Anterior cingulate cortex (tissue), 58 donors: ENCODE data around the gene ENO1.
"Not testable (repeated sequence)": the region's sequence is repeated elsewhere in the genome, so short reads cannot be mapped to it uniquely, and the experiment has no call there.

ENCODE experiments used
- DNase-seq, 58 donors: peaks; one replicate each; lab custom pipeline; 2025; lab: John Stamatoyannopoulos, UW

Gene ENO1

DNA sequence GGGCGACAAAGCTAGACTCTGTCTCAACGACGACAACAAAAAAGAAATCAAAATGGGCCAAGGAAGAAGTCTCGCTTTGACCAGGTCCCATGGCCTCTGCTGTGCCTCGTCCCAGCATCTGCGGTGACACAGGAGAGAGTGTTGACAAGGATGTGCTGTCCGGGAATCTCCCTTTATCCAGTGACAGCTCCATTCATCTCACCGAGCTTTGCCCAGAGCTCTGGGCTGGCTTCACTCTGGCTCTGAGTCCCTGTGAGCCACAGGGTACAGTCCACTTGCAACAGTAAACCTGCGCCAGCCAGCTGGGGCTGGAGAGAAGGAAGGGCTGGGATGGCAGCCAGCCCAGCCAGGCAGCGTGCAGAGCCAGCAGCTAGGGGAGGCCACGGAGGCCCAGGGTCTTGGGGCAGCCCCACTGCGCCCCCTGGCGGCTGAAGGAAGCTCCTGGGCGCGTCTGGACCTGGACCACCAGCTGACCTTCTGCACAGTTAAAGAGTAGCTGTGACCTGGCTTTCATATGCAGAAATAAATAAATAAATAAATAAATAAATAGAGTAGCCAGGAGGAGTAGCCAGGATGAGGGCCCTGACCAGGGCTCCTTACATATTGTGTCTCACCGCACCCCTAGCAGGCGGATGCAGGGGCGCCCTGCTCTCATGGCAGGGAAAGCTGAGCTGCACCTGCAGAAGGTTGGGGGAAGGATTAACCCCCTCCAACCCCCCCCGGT lies 29.7 kb downstream of the ENO1 start:
- peak in 57 of 58 donors; percentile 24 to 94 (median 84) for DNase-seq

DNA sequence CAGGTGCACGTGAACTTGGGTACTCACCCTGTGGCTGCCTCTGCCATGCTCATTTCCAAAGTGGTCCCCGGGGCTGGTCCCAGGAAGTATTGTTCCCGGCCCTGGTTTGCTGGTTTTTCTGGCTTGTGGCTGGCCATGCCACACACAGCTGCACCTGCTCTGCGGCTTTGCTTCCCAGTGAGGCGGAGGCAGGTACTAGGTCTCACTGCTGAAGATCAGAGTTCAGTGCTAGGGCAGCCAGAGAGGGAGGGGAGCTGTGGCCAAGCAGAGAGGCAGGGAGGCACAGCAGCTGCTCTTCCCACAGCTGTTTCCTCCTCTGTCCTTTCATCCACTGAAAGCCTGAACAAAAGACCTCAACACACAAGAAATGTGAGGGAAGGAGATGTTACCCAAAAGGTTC lies 30.5 kb downstream of the ENO1 start:
- DNase-seq, result peak in 3 of 58 donors; percentile 9 to 17 (median 15)

DNA sequence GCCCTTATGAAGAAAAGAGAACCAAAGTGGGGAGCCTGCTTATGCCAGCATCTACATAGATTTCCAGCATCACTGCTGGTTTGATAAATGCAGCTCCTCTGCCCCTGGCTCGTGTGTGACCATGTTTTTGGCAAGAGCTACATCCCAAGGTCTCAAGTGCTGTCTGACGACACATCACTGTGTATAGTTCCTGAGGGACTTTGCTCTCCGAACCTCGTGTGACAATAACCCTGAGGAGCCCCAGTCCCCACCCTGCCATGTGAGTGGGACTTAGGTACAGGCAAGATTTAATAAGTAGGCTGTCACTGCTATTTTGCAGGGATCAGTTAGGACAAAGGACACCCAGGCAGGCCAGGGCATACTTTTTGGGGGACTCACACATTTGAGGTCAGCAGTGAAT lies 32.2 kb downstream of the ENO1 start:
- DNase-seq, result no peak

DNA sequence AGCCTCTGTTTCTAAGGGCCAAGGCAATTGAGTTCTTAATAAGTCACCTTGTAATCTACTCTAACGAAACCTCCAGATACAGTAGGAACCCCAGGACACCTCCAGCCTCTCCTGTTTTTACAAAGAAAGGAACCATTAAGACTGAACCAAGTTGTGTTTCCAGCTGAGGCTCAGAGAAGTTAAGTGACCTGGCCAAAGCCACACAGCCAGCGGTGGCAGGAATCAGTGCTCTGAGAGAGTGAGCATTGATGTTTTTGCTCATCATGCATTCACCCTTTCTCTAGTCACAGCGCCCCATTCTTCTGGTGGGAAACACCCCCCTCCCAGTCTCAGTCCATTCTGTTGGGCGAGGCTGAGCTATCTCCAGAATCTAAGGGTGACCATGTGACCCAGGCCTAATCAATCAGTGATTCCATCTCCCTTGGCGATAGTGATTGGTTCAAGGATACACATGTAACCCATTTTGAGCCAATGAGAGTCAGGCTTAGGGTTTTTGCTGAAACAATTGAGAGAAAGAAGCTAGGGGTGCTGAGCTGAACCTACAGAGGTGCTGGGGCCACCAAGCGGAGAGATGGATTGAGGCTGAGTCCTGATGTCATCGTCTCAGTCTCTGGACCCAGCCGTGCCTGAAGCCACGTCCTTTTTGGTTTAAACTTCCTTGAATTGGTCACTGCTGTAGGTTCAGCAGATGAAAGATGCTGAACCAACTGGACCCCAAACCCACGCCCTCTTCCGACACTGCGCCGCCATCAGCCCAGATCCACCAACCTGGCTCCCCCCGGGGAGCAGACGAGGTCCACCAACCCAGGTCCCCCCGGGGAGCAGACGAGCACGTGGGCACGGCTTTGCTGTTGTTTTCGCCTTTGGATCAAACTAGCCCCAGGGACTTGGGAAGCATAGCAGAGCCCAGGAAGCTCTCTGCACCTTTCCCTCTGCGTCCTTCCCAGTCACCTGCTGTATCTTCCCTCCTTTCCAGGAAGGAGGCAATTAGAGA lies 33.1 kb downstream of the ENO1 start:
- DNase-seq, result no peak

DNA sequence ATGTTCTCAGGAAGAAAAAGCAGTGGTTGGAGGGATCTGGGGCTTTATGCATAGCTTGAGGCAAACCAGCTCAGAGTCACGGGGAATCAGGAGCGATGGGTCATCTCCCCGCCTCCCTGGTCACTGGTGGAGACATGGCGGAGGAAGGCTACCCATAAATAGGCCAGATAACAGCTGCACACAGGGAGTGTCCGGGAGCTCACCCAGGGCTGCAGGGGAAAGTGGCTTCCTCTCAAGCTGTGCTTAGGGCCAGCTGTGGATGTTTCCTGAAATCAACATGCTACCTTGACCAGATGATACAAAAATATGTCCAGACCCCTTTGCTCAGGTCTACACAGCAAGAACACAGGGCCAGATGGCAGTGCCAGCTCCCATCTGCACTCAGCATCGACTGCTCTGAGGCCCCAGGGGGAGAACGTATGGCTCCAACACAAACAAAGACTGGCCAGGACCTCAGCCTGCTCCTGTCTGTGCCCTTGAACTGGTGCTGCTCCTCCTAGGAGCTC lies 33.9 kb downstream of the ENO1 start:
- DNase-seq, result no peak

DNA sequence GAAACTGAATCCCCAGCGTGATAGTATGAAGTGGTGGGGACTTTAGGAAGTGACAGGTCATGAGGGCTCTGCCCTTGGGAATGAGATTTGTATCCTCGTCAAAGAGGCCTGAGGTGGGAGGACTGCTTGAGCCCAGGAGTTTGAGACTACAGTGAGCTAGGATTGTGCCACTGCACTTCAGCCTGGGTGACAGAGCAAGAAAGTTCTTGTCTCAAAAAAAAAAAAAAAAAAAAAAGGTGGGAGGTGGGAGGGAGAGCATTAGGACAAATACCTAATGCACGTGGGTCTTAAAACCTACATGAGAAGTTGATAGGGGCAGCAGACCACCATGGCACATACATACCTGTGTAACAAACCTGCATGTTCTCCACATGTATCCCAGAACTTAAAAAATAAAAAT lies 37.1 kb downstream of the ENO1 start:
- DNase-seq, result no peak

DNA sequence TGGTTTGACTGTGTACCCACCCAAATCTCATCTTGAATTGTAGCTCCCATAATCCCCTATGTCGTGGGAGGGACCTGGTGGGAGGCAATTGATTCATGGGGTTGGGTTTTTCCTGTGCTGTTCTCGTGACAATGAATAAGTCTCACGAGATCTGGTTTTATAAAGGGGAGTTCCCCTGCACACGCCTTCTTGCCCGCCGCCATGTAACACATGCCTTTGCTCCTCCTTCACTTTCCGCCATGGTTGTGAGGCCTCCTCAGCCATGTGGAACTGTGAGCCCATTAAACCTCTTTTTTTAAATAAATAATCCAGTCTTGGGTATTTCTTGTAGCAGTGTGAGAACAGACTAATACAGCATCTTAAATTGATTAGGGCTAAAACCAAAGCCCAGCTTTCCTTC lies 38.5 kb downstream of the ENO1 start:
- DNase-seq, result no peak

DNA sequence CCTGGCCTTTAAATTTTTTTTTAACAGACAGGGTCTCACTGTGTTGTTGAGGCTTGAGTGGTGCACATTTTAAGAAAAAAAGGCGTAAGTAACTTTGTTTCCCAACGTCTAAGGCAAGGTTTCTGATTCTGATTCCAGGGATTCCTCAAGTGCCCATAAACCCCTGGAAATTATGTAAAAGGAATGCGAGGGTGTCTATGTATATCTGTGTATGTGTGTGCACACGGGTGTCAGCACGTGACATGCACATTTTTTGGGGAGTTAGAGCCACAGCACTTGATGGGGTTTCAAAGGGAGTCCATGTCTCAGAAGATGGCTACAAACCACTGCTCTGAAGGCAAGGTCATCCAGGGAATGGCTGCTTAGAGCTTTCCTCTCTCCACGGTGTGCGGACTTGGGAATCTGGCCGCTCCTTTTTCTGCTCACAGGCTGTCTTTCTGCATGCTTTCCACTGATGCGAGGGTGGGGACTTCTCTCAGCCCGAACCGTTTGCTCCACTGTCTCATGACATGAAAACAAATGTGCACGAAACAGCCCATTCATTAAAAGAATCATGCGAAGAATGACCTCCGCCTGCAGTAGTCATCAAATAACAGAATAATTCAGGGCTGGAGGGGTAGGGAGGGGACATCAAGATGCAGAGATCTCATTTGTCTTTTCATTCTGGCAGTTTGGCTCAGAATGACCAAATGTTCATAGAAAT lies 42.4 kb downstream of the ENO1 start:
- DNase-seq, result peak in 6 of 58 donors; percentile 1 to 22 (median 8)

DNA sequence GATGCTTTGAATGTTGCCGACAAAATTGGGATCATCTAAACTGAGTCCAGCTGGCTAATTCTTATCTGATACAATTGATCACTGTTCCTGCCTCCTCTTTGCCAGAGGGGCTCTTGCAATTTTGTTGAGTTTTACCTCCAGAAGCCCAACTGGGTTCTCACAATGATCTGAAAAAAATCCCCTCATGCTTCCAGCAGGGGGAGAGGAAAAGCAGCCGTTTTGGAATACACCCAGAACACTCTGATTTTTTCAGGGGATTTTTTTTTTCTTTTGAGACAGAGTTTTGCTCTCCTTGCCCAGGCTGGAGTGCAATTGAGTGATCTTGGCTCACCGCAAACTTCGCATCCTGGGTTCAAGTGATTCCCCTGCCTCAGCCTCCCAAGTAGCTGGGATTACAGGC lies 47.1 kb downstream of the ENO1 start:
- no peak for DNase-seq

DNA sequence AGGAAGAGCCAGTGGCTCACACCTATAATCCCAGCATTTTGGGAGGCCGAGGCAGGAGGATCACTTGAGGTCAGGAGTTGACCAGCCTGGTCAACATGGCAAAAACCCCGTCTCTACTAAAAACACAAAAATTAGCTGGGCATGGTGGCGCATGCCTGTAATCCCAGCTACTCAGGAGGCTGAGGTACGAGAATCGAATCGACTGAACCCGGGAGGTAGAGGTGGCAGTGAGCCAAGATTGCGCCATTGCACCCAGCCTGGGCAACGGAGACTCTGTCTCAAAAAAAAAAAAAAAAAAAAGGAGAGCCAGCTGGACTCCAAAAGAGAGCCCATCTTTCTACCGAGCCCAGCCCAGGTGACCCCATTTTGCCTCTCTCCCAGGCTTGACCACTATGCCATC lies 47.8 kb downstream of the ENO1 start:
- DNase-seq, result not testable (repeated sequence)

DNA sequence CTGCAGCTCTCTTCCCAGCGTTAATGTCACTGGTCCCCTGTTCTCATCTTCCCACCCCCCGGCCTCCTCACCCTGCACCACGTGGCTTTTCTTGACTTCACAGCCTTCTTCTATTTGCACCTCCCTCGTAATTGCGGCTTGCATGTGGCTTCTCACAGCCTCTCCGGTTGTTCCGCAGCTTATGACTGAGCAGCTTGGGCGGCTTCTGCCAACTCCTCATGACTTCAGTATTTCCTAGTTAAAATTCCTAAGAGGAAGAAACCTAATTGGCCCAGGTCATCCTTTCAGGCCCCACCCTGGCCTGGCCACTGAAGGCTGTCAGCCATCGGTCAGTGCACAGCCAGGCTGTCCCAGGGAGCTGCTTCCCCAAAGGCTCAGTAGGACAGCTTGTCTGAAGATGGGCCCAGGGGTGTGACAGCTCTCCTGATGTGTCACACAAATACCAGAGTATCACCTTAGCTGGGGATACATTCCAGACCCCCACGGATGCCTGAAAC lies 52.5 kb downstream of the ENO1 start:
- no peak for DNase-seq

DNA sequence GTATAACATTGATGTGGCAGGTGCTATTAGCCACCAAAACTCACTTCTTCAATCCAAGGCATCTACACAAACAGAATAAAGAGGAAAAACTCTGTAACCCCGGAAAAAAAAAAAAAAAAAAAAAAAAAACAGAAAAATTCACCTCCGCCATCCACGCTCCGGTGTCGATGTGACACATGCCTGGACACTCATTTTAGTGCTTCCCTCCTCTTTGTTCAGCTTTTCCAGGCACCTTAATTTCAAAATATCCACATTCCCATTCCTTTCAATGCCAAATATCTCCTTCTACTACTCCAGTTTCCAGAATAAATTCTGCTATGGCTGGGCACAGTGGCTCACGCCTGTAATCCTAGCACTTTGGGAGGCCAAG lies 55.2 kb downstream of the ENO1 start:
- no peak for DNase-seq

DNA sequence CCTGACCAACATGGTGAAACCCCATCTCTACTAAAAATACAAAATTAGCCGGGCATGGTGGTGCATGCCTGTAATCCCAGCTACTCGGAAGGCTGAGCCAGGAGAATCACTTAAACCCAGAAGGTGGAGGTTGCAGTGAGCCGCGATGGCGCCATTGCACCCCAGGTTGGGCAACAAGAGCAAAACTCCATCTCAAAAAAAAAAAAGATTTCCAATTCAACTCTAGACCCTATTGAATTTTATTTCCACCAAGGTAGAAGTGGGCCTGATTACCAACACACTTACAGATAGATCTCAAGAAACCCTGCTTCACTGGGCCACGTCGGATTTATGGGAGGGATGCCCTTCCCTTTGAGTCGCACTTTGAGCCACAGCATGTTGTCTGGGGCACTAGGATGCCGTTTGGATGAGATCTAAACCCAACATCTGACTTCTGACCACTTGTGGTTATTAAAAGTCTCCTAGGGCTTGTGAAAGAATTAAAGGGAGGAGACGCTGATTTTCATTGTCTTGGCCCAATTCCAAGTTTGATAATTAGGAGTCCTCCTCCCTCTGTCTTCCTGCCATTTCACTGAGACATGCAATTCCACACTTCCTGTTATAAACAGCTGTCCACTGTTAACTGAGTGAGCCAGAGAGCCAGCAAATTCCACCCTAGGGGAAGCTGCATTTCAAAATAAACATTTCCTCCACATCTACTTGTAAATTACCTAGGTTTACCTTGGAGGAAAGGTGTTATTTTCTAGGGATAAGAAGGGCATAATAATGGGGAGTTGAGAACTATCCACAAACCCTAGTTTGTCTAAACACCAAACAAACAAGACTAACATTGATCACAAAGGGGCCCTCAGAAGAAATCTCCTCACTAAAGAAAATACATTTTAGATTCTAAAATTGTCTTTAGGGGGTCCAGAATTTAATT lies 55.9 kb downstream of the ENO1 start:
- no peak for DNase-seq

DNA sequence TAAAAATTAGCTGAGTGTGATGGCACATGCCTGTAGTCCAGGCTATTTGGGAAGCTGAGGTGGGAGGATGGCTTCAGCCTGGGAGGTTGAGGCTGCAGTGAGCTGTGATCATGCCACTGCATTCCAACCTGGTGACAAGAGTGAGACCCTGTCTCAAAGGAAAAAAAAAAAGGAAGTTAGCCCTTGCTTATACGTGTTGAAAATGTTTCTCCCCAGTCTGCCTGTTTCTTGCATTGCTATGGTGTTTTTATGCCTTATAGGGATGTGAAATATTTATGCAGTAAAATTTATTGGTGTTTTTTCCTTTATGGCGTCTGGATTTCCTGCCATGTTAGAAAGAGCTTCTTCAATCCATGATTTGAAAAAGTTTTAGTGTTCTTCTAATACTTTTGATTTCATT lies 57.4 kb downstream of the ENO1 start:
- DNase-seq, result no peak

DNA sequence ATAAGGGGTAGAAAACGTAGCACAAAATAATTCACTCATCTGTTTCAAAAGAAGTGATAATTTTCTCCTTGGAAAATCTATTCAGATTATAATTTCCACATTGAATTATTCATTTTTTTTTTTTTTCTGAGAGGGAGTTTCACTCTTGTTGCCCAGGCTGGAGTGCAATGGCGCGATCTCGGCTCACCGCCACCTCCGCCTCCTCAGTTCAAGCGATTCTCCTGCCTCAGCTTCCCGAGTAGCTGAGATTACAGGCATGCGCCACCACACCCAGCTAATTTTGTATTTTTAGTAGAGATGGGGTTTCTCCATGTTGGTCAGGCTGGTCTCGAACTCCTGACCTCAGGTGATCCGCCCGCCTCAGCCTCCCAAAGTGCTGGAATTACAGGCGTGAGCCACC lies 59.7 kb downstream of the ENO1 start:
- not testable (repeated sequence) for DNase-seq

DNA sequence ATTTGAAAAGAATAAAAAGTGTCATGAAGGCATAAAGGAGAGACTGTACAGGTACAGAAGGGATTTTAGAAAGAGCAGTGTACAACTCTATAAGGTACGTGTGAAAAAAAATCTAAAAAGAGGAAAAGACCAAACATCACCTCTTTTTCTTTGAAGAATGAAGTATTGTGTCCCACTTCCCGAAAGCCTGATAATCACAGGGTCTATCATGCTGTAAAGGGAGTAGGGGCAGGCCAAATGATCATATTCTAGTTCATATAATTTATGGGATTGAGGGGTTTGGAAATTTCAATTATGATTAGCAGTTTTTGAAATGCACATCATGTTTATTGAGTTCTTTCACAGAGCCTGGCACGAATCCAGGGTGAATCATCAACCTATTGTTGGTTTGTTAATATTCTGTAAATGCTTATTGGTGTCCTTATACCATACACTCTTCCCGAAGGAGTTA lies 60.1 kb downstream of the ENO1 start:
- DNase-seq, result peak in 8 of 58 donors; percentile 2 to 86 (median 9)

DNA sequence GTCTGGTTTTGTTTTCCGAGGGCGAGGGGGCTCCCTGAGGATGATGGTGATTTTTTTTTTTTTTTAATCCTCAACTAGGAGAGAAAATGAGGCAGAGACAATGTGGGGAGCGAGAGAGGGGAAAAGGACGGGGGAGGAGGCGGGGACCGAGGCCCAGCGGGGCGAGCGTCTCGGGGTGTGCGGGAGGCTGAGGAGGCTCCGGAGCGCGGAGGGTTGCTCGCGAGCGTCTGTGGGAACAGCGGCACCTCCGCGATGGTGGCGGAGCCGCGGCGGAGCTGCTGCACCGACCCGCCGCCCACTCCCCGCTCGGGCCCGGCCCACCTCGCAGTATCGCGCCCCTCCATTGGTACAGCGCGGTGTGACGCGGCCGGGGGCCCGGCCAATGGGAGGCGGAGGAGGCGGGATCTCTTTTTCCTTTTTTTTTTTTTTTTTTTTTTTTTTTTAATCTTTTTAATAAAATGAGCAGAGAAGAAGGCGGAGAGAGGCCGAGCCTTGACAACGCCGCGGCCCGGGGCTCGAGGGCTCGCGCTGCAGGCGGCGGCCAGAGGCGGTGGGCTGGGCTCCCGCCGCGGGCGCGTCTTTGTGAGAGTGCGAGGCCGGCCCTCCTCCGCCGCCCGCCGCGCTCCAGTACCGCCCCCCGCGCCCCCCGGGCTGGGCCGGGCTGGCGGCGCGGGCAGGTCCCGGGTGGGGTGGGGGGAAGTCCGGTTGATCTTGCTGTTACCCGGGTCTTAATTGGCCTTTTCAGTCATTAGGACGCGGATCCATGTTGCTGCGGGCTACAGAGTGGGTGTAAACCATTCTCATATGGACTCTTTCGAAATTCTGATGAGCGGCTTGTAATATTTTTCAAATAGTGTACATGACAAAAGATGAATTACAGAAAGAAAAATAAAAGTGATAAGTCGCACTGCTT lies 60.8 kb downstream of the ENO1 start, which contains the start of gene RERE:
TSS of gene RERE (minus strand) at position 229 of the 913 bp plus-strand sequence.
- DNase-seq, result peak; percentile 23 to 94 (median 88)

DNA sequence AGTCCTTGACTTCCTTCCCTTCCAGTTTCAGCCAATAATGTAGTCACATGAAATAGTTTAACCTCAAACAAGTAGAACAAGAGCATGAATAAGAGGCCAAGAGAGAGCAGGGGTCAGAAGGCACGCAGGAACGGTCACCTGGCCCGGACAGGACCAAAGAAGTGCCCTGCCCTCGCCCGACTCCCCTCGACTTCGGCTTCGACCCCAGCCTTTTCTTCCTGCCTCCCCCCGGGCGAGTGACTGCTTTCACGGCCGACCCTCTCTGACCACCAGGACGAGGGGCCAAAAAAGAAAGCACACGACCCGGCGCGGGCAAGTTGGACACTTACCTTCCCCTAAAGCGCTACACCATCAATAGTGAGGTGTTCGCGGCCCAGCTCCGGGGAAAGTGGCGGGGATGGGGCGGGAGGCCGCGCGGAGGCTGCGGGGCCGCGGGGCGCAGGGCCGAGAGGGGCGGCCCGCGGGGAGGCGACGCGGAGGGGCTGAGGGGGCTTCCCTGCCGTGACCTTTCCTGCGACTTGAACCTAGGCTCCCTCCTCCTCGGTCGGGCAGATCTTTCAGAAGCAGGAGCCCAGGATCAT lies 61.6 kb downstream of the ENO1 start:
- peak in 19 of 58 donors; percentile 6 to 54 (median 33) for DNase-seq
